ENCODE data around the gene CDC37L1.
A peak's percentile ranks its signal among the peaks of the same experiment; 100 is the strongest.

CDC37L1 gene

DNA sequence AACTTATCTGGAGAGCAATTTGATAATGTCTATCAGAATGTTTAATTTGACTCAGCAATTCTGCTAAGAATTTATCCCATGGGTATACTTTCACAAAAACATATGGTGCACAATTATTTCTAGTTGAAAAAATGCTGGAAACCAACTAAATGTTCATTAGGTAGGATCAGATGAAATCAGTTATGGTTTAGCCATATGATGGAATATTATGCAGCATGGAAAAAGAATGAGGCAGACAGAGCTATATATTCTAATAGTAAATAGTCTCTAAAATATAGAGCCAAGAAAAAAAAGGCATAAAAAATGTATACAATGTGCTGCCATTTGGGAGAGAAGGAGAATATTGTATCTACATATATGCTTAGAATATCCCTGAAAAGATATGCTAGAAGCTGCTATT is 9.5 kb upstream of the CDC37L1 start:
- no peak for DNase-seq

GRCh38 chr9:4670591-4670990 is 8.8 kb upstream of the CDC37L1 start:
- no peak for DNase-seq

DNA sequence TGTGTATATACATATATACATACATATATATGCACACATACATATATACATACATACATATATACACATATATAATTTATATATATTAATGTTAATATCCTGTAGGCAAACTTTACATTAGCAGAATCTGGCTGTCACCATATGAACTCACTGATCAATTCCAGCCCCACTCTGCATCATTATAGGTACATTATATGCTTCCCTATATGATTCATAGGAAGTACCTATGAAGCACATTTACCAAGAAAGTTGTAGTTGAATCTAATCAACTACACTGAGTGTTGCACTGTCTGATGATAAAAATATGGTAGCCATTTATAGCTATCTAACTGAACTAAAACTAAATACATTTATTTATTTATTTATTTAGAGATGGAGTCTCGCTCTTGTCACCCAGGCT is 7.6 kb upstream of the CDC37L1 start:
- DNase-seq, result no peak

DNA sequence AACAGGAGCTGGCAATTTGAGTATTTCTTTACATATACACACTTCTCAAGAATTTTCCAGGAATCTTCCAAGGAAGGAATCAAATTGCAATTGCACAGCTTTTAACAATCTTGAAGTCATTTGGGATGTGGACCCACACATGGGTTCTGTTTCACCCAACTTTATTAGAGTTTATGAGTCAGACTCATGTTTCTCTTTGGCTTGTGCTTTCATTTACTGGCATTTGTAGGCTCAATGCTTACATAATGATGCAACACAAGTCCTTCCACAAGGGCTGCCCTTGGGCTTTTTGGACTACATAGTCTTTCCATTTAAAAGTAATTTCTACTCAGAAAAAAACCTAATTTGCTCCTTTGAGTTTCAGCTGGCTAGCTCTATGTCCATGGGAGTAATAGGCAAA is 4.6 kb upstream of the CDC37L1 start:
- DNase-seq, result no peak

GRCh38 chr9:4677392-4677791 is 2.0 kb upstream of the CDC37L1 start:
- DNase-seq, result no peak

DNA sequence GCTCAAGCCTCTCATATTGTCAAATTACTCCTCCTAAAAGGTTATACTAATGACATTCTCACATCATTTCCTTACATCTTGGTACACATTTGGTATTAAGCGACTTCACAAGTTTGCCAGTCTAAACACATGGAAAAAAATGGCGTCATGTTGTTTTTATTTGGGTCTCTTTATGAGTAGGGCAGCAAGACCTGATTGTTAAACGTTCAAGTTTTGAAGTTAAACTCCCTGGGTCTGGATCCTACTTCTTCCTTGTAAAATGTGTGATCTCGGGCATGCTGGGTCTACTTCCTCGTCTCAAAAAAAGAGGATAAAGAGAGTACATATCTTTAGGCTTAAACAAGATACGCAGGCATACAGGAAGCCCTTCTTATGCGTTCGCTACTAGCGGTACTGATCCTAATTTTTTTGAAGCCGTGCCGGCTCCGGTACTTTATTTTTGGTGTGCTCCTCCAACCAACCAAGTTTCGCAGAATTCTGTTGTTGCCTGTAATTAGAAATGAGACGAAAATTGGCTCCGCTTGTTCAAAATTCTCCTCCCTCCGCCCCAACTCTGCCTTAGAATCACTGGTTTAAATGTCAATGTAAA is 596 bp upstream of the CDC37L1 start:
- peak; percentile 46 for DNase-seq

- no peak for DNase-seq
Measured at GRCh38 chr9:4680173-4680525, 780 bp downstream of the CDC37L1 start.

GRCh38 chr9:4680750-4681149 is 1.4 kb downstream of the CDC37L1 start:
- DNase-seq, result no peak

GRCh38 chr9:4684820-4685219 is 5.5 kb downstream of the CDC37L1 start:
- no peak for DNase-seq

DNA sequence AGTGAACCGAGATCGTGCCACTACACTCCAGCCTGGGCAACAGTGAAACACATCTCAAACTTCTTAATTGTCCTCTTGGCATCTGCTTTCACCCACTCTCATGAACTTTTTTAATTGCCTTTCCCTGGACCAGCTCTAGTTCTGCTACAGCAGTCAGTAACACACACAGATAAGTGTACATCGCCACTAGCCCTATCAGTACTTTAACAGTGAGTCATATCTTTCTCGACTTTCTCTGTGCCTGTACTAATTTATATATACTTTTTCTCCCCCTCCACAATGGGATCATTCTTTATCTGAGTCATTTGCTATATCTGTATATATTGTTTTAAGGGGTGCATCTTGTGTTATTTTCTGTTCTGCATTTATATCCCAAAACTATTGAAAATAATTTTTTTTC is 6.7 kb downstream of the CDC37L1 start:
- no peak for DNase-seq

- DNase-seq, result no peak
Measured at GRCh38 chr9:4686584-4686983, 7.2 kb downstream of the CDC37L1 start.

DNA sequence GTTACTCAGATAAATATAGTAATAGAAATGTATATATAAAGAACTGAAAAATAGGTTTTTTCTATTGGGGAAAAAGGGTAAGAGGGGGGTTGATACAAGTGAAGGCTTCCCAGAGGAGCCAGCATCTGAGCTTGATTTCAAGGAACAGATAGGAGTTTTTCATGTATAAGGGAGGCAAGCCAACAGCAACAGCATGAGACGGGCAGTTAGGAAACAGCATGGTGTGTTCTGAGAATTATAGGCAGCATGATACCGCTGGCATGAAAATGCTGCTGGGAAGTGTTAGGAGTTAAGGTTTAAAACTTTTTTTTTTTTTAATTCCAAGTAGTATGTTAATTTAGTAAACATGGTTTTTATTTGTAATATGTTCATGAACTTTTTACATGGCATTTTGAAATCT is 9.7 kb downstream of the CDC37L1 start:
- DNase-seq, result no peak

GRCh38 chr9:4689687-4690104 is 10.3 kb downstream of the CDC37L1 start:
- DNase-seq, result no peak

DNA sequence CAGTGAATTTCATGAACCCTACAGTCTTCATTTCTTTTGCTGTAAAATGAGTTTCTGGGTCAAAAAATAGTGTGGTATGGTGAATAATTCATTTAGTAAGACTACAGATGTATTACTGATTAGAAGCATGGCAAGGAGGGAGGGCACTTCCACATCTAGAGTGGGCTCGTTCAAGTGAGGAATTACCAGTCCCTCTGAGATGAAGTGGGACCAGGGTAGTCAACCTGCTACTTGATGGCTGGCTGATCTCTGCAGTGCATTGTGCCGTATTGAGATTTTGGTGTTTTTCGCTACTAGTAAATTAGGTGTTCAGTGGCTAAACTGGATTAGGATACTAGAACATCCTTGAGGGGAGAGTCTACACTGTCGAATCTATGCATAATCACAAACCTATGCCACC is 10.8 kb downstream of the CDC37L1 start:
- no peak for DNase-seq

DNA sequence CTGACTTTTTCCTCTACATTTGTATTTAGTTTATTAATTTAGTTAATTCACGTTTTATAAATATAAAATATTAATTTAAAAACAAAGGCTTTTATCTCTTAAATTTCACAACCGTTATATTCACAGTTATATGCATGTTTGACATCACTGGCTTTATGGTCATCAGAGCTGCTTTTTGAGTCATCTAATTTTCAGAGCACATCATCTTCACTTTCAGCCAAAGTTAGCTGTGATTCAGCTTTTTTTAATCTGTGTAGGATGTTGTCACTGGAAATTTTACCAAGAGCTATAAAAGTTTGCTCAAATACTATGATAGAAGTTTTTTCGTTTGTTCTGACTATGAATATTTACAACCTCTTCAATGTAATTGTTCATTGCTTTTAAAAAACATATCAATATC is 12.4 kb downstream of the CDC37L1 start:
- no peak for DNase-seq

GRCh38 chr9:4700091-4700490 is 20.7 kb downstream of the CDC37L1 start:
- DNase-seq, result no peak

DNA sequence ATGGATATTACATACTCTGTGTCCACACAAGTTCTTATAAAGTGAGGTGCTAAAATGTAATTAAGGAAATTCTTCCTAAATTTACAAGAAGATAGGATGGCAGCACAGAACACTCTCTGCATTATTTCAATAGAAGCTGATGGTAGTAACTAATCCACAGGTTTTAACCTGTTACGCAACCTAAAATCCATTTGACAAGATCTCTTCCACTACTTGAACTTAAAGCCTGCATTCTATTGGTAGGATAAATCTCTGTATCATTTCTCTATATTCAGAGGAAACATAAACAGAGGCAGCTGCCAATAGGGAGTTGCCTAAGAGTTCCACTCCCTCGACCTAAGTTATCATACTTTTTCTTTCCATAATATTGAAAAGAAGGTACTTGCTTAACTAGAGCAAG is 21.6 kb downstream of the CDC37L1 start:
- DNase-seq, result no peak

DNA sequence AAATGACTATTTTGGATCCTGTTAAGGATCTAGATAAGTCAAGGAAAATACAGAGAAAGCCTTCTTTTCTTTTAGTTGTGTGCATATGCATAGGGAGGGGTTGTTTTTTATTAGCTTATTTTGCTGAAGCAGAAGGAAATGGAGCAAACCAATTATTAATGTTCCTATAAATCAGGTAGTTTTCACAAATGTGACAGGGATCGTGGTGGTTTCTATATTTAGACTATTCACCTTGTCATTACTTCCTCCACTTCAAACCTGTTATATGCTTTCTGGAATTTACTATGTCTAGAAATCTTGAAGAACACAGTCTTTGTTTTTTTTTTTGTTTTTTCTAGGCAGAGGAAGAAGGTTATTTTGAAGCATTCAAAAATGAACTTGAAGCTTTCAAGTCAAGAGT is 22.2 kb downstream of the CDC37L1 start:
- DNase-seq, result no peak

- no peak for DNase-seq
Measured at GRCh38 chr9:4704129-4704528, 24.8 kb downstream of the CDC37L1 start.

GRCh38 chr9:4706021-4706420 is 26.7 kb downstream of the CDC37L1 start:
- DNase-seq, result no peak

DNA sequence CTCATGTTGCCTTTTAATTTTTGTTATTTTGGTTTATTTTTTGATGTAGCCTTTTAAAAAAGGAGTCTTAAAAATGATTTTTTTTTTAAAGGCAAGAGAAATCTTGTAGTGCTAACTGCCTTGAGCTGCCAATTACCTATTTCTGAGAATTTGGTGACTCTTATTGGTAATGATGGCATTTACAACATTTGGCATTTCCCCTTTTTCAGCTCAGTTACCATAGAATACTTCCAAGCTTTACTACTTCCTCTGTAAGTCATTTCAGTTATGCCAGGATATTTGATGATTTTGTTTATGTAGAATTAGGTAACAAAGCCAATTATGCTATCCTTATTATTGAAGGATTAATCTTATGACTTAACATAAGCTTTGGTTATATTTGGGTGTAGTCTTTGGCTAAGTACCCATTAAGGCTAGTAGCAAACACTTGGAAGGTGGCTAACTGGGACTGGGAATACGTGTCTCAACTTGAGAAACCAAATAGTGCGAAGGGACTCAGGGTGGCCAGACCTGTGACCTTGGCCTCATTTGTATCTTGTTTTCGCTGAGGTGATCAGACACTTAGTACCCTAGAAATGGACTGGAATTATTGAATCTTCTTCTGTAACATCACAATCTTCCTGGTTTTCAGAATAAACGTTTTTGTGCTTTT is 27.7 kb downstream of the CDC37L1 start:
- DNase-seq, result no peak

- DNase-seq, result no peak
Measured at GRCh38 chr9:4709380-4709779, 30.0 kb downstream of the CDC37L1 start.

GRCh38 chr9:4713849-4714248 is 34.5 kb downstream of the CDC37L1 start:
- no peak for DNase-seq

GRCh38 chr9:4714266-4715016 is 35.1 kb downstream of the CDC37L1 start:
- DNase-seq, result no peak

GRCh38 chr9:4716163-4716562 is 36.8 kb downstream of the CDC37L1 start:
- DNase-seq, result no peak

Data from NCI-H1694 (cell line).